Non-pigmented ciliary epithelial cell (primary cell): ENCODE measurements around the gene ELL3.

Experiments
- DNase-seq: peaks from one replicate; pipeline ENCODE4 v3.0.0-alpha.2; 2010; ENCODE audit warnings: low read depth

Gene ELL3

GRCh38 chr15:43723151-43723550 lies 53.6 kb downstream of the ELL3 start:
- no peak for DNase-seq
